ENCODE measurements around the gene LAMA2. TPM values are rescaled to one million over a fixed set of nuclear protein-coding genes. Genes with fewer than 3 reads are reported as not detected.

Gene LAMA2
- total RNA-seq, 1 donor from 2014 or later = 0.58 TPM

DNA sequence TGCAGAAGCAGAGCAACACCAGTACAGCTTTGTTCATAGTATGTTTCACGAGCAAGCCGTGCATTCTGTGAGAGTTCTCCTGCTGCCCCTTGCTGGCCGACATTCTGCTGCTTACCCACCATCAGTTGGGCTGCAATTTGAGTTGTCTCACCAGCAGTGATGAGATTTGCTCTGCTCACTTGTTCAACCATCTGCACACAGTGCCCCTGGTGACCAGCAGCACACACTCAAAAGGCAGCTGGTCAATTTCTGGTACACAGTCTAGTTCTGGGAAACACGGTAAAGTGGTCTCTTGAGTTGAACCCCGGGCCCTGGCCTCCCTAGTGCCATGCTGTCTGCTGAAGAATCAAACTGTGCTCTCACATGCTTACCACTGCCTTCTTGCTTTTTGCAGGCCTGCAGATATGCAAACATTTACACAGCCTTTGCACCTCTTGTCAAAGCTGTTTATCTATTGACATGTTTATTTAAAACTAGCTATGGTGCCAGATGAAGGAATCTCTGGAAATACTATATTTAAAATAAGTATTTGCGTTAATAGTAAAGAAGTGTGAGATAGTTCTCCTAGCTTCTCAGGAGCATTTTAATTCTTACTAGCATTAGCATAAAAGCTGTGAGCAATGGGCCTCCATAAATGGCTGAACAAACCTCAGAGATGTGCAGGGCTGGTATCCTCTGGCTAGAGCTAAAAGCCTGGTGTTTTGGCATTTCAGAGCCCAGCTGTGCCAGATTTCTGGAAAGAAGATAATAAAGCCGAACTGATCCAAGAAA, 592.7 kb downstream of the LAMA2 start:
- DNase-seq (ENCODE audit: extremely low read depth, low read depth, low spot score) = no peak

DNA sequence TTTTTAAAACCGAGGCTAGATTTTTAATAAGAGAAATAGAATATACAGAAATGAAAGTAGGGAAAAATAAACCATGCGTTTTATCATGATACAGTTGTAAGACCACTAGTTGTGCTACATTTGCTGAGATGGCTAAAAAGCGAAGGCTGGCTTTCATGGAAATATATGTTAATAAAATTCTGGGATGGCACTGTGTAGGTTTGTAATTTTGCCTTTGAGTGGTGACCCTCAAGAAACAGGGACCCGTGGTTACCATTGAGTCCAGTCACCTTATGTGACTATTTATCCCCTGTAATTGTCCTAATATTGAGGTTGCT, 593.3 kb downstream of the LAMA2 start:
- DNase-seq (ENCODE audit: extremely low read depth, low read depth, low spot score) = no peak

GRCh38 chr6:129476810-129477209, 593.9 kb downstream of the LAMA2 start:
- DNase-seq (ENCODE audit: extremely low read depth, low read depth, low spot score) = no peak

- DNase-seq (ENCODE audit: extremely low read depth, low read depth, low spot score) = no peak
Observed at GRCh38 chr6:129478379-129478778, 595.4 kb downstream of the LAMA2 start.

DNA sequence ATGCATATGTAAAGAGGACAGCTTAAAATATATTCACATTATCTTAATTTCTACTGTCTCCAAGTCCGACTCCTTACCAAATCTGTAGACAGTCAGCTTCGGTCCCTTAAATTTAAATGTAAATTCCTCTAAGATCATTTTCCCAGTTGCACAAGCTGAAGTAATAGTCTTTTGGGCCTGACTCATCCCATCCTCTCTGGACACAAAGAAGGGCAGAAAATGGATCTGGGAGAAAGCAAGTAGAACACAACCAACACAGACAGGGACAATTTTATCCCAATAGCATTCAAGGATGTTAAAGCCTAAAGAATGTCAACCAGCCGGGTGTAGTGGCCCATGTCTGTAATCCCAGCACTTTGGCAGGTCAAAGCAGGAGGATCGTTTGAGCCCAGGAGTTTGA, 598.8 kb downstream of the LAMA2 start:
- DNase-seq (ENCODE audit: extremely low read depth, low read depth, low spot score) = no peak

GRCh38 chr6:129485746-129486145, 602.8 kb downstream of the LAMA2 start:
- no peak for DNase-seq (ENCODE audit: extremely low read depth, low read depth, low spot score)

DNA sequence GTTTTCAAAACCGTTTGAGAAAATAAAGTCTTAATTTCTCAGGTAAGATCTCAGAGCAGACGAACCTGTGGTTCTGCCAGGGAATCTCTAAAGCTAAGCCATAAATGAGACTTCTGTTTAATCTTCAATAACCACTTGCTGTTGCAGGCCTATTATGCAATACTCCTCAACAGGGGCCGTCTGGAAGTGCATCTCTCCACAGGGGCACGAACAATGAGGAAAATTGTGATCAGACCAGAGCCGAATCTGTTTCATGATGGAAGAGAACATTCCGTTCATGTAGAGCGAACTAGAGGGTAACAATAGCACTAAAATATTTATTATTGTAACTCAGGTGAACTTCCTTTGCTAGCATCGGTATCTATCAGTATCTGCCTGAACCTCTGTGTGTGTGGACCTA, 603.4 kb downstream of the LAMA2 start:
- no peak for DNase-seq (ENCODE audit: extremely low read depth, low read depth, low spot score)

- no peak for DNase-seq (ENCODE audit: extremely low read depth, low read depth, low spot score)
Observed at GRCh38 chr6:129488313-129488712, 605.4 kb downstream of the LAMA2 start.

DNA sequence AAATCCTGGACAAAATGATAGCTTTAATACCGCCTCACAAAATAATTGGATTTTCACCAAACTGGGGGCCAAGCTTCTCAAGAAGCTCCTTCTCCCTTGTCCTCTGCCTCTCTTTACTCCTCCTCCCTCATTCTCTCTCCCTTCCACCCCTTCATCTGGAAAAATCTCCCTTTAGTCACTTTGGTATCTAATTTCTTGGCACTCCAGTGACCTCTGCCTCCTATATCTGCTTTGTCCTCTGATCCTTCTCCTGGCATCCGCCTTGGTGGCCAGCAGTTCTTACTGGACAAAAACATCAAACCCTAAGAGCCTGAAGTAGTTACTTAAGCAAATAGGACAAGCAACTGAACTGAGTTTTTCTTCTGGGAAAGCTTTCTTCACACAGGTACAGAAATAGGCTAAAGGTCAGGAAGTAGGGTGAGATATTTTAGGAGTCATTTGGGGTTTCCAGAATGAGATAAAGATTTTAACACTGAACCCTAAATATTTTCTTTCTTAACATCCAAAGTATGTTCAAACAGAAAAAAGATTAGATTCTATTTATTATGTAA, 606.4 kb downstream of the LAMA2 start:
- DNase-seq (ENCODE audit: extremely low read depth, low read depth, low spot score) = no peak

- DNase-seq (ENCODE audit: extremely low read depth, low read depth, low spot score) = peak; percentile 95
Observed at GRCh38 chr6:129490521-129491255, 607.8 kb downstream of the LAMA2 start.

- no peak for DNase-seq (ENCODE audit: extremely low read depth, low read depth, low spot score)
Observed at GRCh38 chr6:129491436-129491835, 608.5 kb downstream of the LAMA2 start.

- DNase-seq (ENCODE audit: extremely low read depth, low read depth, low spot score) = no peak
Observed at GRCh38 chr6:129492260-129492659, 609.3 kb downstream of the LAMA2 start.

DNA sequence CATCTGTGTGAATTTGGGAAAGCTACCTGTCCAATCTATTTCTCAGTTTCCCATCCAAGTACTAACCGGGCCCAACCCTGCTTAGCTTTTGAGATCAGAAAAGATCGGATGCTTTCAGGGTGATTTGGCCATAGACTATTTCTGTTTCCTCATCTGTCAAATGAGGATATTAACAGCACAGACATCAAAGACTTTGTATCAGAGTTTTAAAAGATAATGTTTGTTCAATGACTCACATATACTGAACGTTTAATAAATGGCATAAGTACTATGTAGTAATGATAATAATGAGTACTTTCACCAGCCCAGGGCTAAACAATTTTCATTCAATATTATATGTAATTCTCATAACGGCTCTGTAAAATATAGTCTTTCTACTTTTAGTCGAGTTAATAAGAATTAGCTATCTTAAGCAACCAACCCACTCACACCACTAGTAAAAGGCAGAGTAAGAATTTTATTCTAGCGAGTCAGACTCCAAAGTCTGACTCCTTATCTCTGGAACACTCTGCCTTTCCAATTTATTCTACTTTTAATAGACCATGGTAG, 610.5 kb downstream of the LAMA2 start:
- no peak for DNase-seq (ENCODE audit: extremely low read depth, low read depth, low spot score)

DNA sequence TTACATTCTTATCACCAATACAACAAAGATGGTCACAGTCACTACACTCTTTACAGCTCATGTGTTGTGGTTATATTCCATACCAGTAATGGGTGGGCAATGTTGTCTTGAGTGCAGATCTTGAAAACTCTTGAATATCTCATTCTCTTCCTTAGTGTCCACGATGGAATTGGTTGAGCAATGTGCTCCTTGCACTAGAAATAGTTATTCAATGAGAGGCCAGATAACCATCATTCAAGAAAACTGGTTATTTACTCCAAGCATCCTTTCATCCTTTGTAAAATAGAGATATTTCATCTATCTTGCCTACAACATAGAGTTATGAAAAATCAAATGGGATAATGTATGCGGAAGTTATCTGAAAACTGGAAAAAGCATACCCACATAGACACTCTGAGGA, 611.2 kb downstream of the LAMA2 start:
- no peak for DNase-seq (ENCODE audit: extremely low read depth, low read depth, low spot score)

DNA sequence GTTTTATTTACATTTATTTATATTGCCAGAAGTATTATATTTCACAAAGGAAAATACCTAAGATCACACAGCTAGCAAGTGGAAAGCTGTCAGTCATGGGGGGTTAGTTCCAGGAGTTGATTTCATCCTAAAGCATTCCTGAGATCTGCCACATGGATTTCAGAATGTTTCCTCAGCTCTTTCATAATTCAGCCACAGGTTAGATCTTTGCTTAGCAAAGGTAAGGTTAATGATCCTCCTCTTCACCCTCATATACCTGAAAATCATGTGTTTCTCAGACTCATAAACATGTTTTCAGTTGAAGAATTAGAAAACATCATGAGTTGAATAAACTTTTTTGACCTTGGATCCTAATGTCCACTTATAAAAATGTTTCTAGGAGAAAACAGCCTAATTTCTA, 611.6 kb downstream of the LAMA2 start:
- no peak for DNase-seq (ENCODE audit: extremely low read depth, low read depth, low spot score)

DNA sequence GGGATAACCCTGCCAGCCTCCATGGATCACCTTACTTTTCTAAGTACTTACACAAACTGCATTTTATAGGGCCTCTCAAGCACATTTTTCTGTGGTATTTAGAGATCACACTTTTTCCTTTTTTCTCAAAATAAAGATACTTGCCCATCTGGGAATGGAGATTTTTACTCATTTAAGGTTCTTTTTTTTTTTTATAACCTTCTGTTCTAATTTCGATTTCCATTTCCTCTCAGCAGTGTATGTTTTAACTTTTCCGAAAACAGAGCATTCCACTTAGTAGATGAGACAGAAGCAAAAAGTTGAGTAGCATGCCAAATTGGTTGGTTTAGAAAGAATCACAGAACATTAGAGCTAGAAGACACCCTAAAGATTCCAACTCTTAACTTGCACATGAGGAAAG, 612.7 kb downstream of the LAMA2 start:
- DNase-seq (ENCODE audit: extremely low read depth, low read depth, low spot score) = no peak

DNA sequence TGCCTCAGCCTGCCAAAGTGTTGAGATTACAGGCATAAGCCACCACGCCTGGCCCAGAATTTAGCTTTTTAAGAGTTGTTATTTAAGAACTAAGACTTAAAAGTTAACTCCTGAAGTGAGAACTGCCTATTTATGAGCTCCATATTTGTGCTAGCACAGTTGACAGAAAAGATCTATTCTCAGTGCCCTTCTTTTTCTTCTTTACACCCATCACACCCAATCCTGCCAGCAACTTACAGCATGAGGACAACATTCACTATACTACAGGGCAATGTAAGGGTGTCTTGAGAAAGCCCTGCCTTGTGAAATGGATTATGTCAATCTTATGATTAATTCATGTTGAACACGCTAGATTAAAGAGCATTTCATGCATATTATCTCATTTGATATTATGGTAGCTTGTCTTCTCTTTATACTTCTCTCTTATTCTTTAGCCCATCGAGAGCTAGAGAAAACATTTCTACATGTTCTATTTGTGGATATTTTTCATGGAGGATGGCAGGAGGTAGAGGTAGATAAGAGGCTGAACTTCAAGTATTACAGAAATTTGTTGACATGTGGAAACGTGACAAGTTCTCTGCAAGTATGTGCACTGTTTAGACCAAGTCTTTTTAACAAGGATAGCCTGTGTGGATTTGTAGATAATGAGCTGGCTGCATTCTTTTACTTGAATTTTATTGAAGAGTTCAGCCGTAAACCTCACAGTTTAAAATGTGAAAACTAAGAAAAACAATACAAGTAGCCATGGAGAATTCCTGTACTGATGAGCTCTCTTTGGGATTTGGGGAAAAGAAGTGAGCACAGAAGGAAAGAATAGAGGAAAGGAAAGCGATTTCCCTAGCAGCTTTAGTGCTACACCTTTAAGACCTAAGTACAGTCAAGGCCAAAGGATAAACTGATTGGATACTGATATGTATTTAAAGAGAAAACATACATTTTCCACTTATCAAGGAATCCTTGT, 614.8 kb downstream of the LAMA2 start:
- DNase-seq (ENCODE audit: extremely low read depth, low read depth, low spot score) = no peak

DNA sequence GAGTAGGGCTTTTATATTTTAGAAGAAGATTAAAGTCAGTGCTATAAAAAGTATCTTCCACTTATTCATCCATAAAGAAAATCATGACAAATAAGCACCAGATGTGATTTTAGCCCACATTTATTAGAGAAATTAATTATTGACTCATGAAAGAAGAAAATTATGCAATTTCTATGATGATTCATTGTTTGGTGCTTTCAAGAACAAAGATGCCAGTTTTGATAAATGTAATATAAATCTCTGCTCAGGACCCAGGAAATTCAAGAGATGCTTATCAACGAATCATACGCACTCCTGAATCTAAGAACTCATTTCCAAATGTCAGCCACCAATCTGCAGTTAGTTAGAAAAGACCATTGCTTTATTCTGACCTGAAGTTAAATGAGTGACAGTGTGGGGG, 615.6 kb downstream of the LAMA2 start:
- no peak for DNase-seq (ENCODE audit: extremely low read depth, low read depth, low spot score)

- DNase-seq (ENCODE audit: extremely low read depth, low read depth, low spot score) = no peak
Observed at GRCh38 chr6:129498950-129499842, 616.3 kb downstream of the LAMA2 start.

DNA sequence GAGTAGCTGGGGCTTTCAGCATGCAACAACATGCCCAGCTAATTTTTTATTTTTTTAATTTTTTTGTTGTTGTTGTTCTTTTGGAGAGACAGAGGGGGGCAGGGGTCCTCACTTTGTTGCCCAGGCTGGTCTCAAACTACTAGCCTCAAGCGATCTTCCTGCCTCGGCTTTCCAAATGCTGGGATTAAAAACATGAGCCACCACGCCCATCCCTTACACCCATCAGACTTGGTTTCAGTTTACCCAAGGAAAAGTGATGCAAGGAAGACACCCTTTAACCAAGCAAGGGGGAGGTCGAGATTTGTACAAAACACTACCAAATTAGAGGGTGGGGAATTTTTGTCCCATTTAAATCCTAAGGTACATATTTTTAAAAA, 616.9 kb downstream of the LAMA2 start:
- DNase-seq (ENCODE audit: extremely low read depth, low read depth, low spot score) = no peak
